ENCODE results near the gene MYH3. TPM values are rescaled to one million over a fixed set of nuclear protein-coding genes. Genes with fewer than 3 reads are reported as not detected.

The MYH3 gene
- total RNA-seq: 0.65 and 1.6 TPM in 2 replicates

GRCh38 chr17:10657148-10657547 lies at the start of gene MYH3:
Gene MYH3, minus strand, starts transcription at chr17:10657309. Its CDS starts 2,245 bp downstream, at chr17:10655064.

GRCh38 chr17:10697092-10698081 lies 40.3 kb upstream of the MYH3 start, which contains the start of the genes ADPRM and SCO1:
Gene ADPRM, plus strand, starts transcription at chr17:10697594. Its CDS starts 7,333 bp downstream, at chr17:10704927.
Gene SCO1, minus strand, starts transcription at chr17:10697533. Its CDS starts 26 bp downstream, at chr17:10697507.

Other genes with a start within 250 kb of the MYH3 start
- gene MYH8, start 235.4 kb downstream of the MYH3 start, total RNA-seq: not detected in 2 replicates
- not detected in 2 replicates for gene MYH4, start 187.8 kb downstream of the MYH3 start, total RNA-seq
- gene MYH1, start 138.8 kb downstream of the MYH3 start, total RNA-seq: not detected in 2 replicates
- gene MYH2, start 107.7 kb downstream of the MYH3 start, total RNA-seq: not detected in 2 replicates
- gene SCO1, start 40.2 kb upstream of the MYH3 start, total RNA-seq: 17.7 and 23.6 TPM in 2 replicates
- 7.5 and 14.1 TPM in 2 replicates for gene ADPRM, start 40.3 kb upstream of the MYH3 start, total RNA-seq
- gene TMEM220, start 72.7 kb upstream of the MYH3 start, total RNA-seq: 0.98 and 5.1 TPM in 2 replicates
- not detected in 2 replicates for gene TMEM238L, start 146.8 kb upstream of the MYH3 start, total RNA-seq
- gene PIRT, start 180.8 kb upstream of the MYH3 start, total RNA-seq: not detected in 2 replicates